Measurements from ENCODE around the gene PTPN9.

- no peak for TF ChIP-seq POLR2A (IDR thresholded peaks at IDR 0.05)
- TF ChIP-seq CTCF (IDR thresholded peaks at IDR 0.05), result no peak
- TF ChIP-seq POLR2AphosphoS5 (IDR thresholded peaks at IDR 0.05), result no peak
Observed at GRCh38 chr15:75493732-75494131, 85.4 kb downstream of the PTPN9 start.

Measured in suprapubic skin (tissue), 4 donors.